LHCN-M2 (cell line): ENCODE measurements around the gene AGO1. TPM values are rescaled to one million over a fixed set of nuclear protein-coding genes. Genes with fewer than 3 reads are reported as not detected.

Source experiments
- DNase-seq: peaks from one replicate; pipeline ENCODE4 v3.0.0-alpha.2; 2012; ENCODE audit warnings: low read depth
- polyA plus RNA-seq: library from polyadenylated mRNA; unstranded; fragments of >200 nt; gene quantifications from one replicate; pipeline ENCODE4 v1.2.1, GENCODE V29; 2012; ENCODE audit warnings: missing spikeins
- total RNA-seq: library from RNA; depleted of rRNA; stranded (reverse); fragments of >200 nt; gene quantifications from 2 replicates; pipeline ENCODE4 v1.2.3, GENCODE V29; 2014; rRNA removed

Gene AGO1
- 10.7 and 16.6 TPM in 2 replicates for total RNA-seq
- 9.2 TPM for polyA plus RNA-seq

GRCh38 chr1:35882945-35883634 lies at the start of gene AGO1:
TSS of gene AGO1 (plus strand) at chr1:35883209. CDS start at chr1:35883422, 213 bp downstream.
- peak; percentile 87 for DNase-seq

DNA sequence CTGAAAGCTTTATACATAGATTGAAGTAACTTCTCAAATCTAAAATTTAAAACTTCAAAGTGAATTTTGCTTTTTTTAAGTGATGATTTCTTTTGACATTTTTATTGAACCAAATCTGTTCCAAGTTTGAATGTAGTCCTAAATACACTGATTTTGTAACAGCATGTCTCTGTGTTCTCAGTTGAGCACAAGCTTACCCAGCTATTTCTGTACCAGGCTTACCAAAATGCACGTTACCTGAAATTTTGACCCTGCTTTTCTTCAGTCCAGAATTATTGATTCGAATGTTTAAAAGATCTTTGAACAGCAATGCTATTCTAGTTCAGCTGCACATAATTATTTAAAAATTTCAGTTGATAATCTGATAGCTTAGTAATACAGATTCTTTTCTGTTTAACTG lies 49.6 kb upstream of the AGO1 start:
- no peak for DNase-seq

GRCh38 chr1:35834218-35834617 lies 48.8 kb upstream of the AGO1 start:
- DNase-seq, result no peak

GRCh38 chr1:35835398-35835797 lies 47.6 kb upstream of the AGO1 start:
- no peak for DNase-seq

GRCh38 chr1:35836734-35837133 lies 46.3 kb upstream of the AGO1 start:
- no peak for DNase-seq

- peak; percentile 7 for DNase-seq
These were observed 44.2 kb upstream of the AGO1 start for GRCh38 chr1:35838693-35839245.

GRCh38 chr1:35844826-35845225 lies 38.2 kb upstream of the AGO1 start:
- DNase-seq, result no peak

DNA sequence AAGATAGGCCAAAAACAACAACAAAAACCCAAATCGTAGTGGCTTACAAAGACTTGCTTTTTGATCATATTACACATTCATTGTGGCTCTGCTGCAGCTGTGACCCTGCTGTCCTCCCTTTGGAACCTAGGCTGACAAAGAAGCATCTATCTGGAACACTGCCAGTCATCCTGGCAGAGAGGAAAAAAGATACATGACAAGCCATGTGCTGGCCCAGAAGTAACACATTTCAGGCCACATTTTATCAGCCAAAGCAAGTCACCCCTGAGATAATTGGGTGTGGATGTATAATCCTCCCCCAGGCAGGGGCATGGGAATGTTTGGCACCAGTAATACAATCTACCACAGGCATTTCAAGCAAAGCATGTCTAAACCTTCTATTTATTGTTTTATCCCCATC lies 37.2 kb upstream of the AGO1 start:
- DNase-seq, result peak; percentile 17

- no peak for DNase-seq
These were observed 35.0 kb upstream of the AGO1 start for GRCh38 chr1:35847935-35848565.

- no peak for DNase-seq
These were observed 33.0 kb upstream of the AGO1 start for GRCh38 chr1:35850051-35850450.

DNA sequence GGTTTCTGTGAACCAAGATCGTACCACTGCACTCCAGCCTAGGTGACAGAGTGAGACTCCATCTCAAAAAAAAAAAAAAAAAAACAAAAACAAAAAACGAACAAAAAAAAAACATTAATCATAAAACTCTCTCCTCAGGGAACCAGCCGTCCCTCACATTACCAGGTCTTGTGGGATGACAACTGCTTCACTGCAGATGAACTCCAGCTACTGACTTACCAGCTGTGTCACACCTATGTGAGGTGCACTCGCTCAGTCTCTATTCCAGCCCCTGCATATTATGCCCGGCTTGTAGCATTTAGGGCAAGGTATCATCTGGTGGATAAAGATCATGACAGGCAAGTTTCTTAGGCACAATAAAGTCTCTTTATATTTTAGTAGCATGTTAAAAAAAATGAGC lies 32.3 kb upstream of the AGO1 start:
- DNase-seq, result no peak

DNA sequence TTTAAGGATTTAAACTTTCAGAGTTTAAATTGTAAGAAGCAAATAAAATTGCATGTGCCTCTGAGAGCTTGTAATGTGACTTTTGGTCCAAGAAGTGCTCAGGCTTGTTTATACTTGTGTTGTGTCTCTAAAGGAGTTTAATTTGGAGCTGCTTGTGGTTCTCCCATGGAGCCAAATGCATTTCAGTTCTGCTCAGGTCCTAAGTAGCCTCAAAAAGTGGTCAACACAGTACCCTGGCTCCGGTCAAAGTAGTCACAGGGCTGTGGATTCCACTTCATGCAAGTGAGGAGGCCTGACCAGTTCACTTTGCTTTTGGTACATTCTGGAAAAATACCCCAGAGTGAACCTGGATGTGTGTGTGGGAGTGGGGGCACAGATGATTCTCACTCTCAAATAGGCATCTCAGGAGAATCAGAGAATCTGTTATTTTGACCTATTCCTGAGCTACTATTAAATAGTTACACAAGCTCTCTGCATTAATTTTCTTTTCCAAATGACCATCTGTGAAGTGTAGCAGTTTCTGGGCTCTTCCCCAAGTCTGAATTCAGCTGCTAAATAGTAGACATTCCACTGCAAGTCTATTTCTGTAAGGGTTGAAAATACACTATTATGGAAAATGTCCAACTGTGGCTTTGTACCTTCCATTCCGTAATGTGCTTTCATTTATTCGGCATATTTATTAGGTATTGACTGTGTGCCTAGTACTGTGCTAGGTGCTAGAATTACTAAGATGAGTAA lies 31.7 kb upstream of the AGO1 start:
- no peak for DNase-seq

- no peak for DNase-seq
These were observed 30.8 kb upstream of the AGO1 start for GRCh38 chr1:35852241-35852640.

GRCh38 chr1:35854989-35855700 lies 27.9 kb upstream of the AGO1 start:
- DNase-seq, result no peak

GRCh38 chr1:35856964-35857363 lies 26.0 kb upstream of the AGO1 start:
- DNase-seq, result no peak

GRCh38 chr1:35857830-35858229 lies 25.2 kb upstream of the AGO1 start:
- DNase-seq, result peak; percentile 19

- no peak for DNase-seq
These were observed 22.3 kb upstream of the AGO1 start for GRCh38 chr1:35860696-35861095.

DNA sequence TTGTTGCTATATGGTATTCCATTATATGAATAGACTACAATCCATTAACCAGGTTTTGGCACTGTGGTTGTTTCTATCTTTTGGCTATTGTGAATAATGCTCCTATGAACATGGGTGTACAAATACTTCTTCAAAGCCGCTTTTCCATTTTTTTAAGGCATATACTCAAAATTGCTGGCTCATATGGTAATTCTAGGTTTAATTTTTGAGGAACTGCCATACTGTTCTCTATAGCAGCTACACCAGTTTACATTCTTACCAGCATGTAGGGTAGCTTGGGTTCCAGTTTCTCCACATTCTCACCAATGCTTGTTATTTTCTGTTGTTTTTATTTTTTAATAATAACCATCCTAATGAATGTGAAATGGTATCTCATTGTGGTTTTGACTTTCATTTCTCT lies 19.9 kb upstream of the AGO1 start:
- DNase-seq, result no peak

- no peak for DNase-seq
These were observed 19.0 kb upstream of the AGO1 start for GRCh38 chr1:35863881-35864625.

- no peak for DNase-seq
These were observed 18.2 kb upstream of the AGO1 start for GRCh38 chr1:35864813-35865212.

- DNase-seq, result no peak
These were observed 16.0 kb upstream of the AGO1 start for GRCh38 chr1:35866991-35867390.
